ENCODE measurements around the gene HSPA1A.
A peak's percentile ranks its signal among the peaks of the same experiment; 100 is the strongest.

The HSPA1A gene

GRCh38 chr6:31794294-31794865, 21.0 kb upstream of the HSPA1A start:
- Histone ChIP-seq H3K4me3 (ENCODE audit: low read length) (peak overlapping the region; percentile 100), H2AFZ (ENCODE audit: low read depth, low read length) (no peak overlapping the region), H3K27ac (ENCODE audit: low read length) (peak overlapping the region; percentile 72), H3K36me3 (replicated peaks; ENCODE audit: low read depth, low read length) (peaks cover 5% of the 10 kb centered on the region), H3K79me2 (ENCODE audit: low read length) (peaks cover 34% of the 10 kb centered on the region), H3K9me3 (ENCODE audit: insufficient read depth, low read length) (no peaks in the 10 kb centered on the region), H3K4me1 (ENCODE audit: low read length) (peaks cover 18% of the 10 kb centered on the region), H4K20me1 (ENCODE audit: insufficient read depth, low read length) (no peaks in the 10 kb centered on the region), H3K27me3 (ENCODE audit: low read depth, low read length) (no peaks in the 10 kb centered on the region), H3K4me2 (ENCODE audit: low read length) (peak overlapping the region; percentile 87), H3K9ac (ENCODE audit: low read length) (peak overlapping the region; percentile 90)
- TF ChIP-seq EZH2phosphoT487 (IDR thresholded peaks at IDR 0.05; ENCODE audit: low read depth) (no peak), CTCF (IDR thresholded peaks at IDR 0.05; ENCODE audit: low read depth, low read length) (no peak)

- no peak overlapping the region for H2AFZ ChIP-seq (ENCODE audit: low read depth, low read length)
- peak overlapping the region; percentile 72 for H3K27ac ChIP-seq (ENCODE audit: low read length)
- peaks cover 12% of the 10 kb centered on the region; the same call in 1 of the 2 replicates for H3K4me1 ChIP-seq (ENCODE audit: low read length)
- peak overlapping the region; percentile 90 for H3K9ac ChIP-seq (ENCODE audit: low read length)
- no peaks in the 10 kb centered on the region for H3K27me3 ChIP-seq (ENCODE audit: low read depth, low read length)
- peak overlapping the region; percentile 100 for H3K4me3 ChIP-seq (ENCODE audit: low read length)
- peaks cover 34% of the 10 kb centered on the region for H3K79me2 ChIP-seq (ENCODE audit: low read length)
- H3K36me3 ChIP-seq (replicated peaks; ENCODE audit: low read depth, low read length) = peaks cover 4% of the 10 kb centered on the region
- peak overlapping the region; percentile 87 for H3K4me2 ChIP-seq (ENCODE audit: low read length)
- H4K20me1 ChIP-seq (ENCODE audit: insufficient read depth, low read length) = no peaks in the 10 kb centered on the region
- TF ChIP-seq EZH2phosphoT487 (IDR thresholded peaks at IDR 0.05; ENCODE audit: low read depth) = no peak
- TF ChIP-seq CTCF (IDR thresholded peaks at IDR 0.05; ENCODE audit: low read depth, low read length) = no peak
- no peaks in the 10 kb centered on the region for H3K9me3 ChIP-seq (ENCODE audit: insufficient read depth, low read length)
Observed at GRCh38 chr6:31794866-31795615, 20.3 kb upstream of the HSPA1A start.

- Histone ChIP-seq H3K4me3 (ENCODE audit: low read length) (peak within 1 kb of the TSS; percentile 100), H3K36me3 (replicated peaks; ENCODE audit: low read depth, low read length) (no peaks in the 10 kb centered on the region), H3K79me2 (ENCODE audit: low read length) (peaks cover 34% of the 10 kb centered on the region), H3K9ac (ENCODE audit: low read length) (peak within 1 kb of the TSS; percentile 90), H3K27ac (ENCODE audit: low read length) (peak within 1 kb of the TSS; percentile 72), H3K27me3 (ENCODE audit: low read depth, low read length) (no peaks in the 10 kb centered on the region), H4K20me1 (ENCODE audit: insufficient read depth, low read length) (no peaks in the 10 kb centered on the region), H2AFZ (ENCODE audit: low read depth, low read length) (0 out of 2 replicates have a peak within 1 kb of the TSS, but pooled peaks have one; percentile 21), H3K4me2 (ENCODE audit: low read length) (peak within 1 kb of the TSS; percentile 87), H3K4me1 (ENCODE audit: low read length) (peaks cover 6% of the 10 kb centered on the region; the same call in 1 of the 2 replicates), H3K9me3 (ENCODE audit: insufficient read depth, low read length) (no peaks in the 10 kb centered on the region)
- peak; percentile 57 for TF ChIP-seq CTCF (IDR thresholded peaks at IDR 0.05; ENCODE audit: low read depth, low read length)
- no peak for TF ChIP-seq EZH2phosphoT487 (IDR thresholded peaks at IDR 0.05; ENCODE audit: low read depth)
Observed at GRCh38 chr6:31795616-31796298, 19.6 kb upstream of the HSPA1A start, which contains the start of gene VARS1. VARS1 (minus strand) TSS chr6:31795752; CDS start chr6:31795217, 535 bp downstream.

GRCh38 chr6:31796993-31797385, 18.4 kb upstream of the HSPA1A start:
- Histone ChIP-seq H3K4me2 (ENCODE audit: low read length) (no peak overlapping the region), H3K27me3 (ENCODE audit: low read depth, low read length) (no peaks in the 10 kb centered on the region), H3K9ac (ENCODE audit: low read length) (no peak overlapping the region)

More at GRCh38 chr6:31796993-31797385, 18.4 kb upstream of the HSPA1A start:
- Histone ChIP-seq H3K27ac (ENCODE audit: low read length) (no peak overlapping the region), H3K4me3 (ENCODE audit: low read length) (no peak overlapping the region), H2AFZ (ENCODE audit: low read depth, low read length) (no peak overlapping the region), H3K9me3 (ENCODE audit: insufficient read depth, low read length) (no peaks in the 10 kb centered on the region), H3K4me1 (ENCODE audit: low read length) (peaks cover 6% of the 10 kb centered on the region; the same call in 1 of the 2 replicates), H4K20me1 (ENCODE audit: insufficient read depth, low read length) (no peaks in the 10 kb centered on the region), H3K79me2 (ENCODE audit: low read length) (peaks cover 31% of the 10 kb centered on the region), H3K36me3 (replicated peaks; ENCODE audit: low read depth, low read length) (no peaks in the 10 kb centered on the region)
- no peak for TF ChIP-seq CTCF (IDR thresholded peaks at IDR 0.05; ENCODE audit: low read depth, low read length)
- no peak for TF ChIP-seq EZH2phosphoT487 (IDR thresholded peaks at IDR 0.05; ENCODE audit: low read depth)

Data from OCI-LY3 (cell line).